Right lobe of liver (tissue), 4 donors: Measurements from ENCODE around the gene KDM3A.

Experiments
- CTCF ChIP-seq, 4 donors: fragments of 200-600 bp in 3 of 4; fragments of 450-650 bp in 1 of 4; IDR thresholded peaks; one replicate each; pipeline versions ENCODE4 v1.5.1 to v1.8.0; 2016 to 2022; ENCODE audit warnings: antibody characterized with exemption in 4 of 4, mild to moderate bottlenecking in 2 of 4
- POLR2A ChIP-seq: fragments of 450-650 bp; IDR thresholded peaks from one replicate; pipeline ENCODE4 v1.6.1; 2017; ENCODE audit warnings: antibody characterized with exemption, mild to moderate bottlenecking
- donor health status: DM: no; HTN: no; CAD: no.
- donor health status: DM: no; HTN: no; CAD: no.
- donor health status: DM: no; HTN: yes; CAD: no.

GRCh38 chr2:86541334-86541733 lies 100.2 kb downstream of the KDM3A start:
- TF ChIP-seq CTCF (IDR thresholded peaks at IDR 0.05) (no peak), POLR2A (no peak)
